Caki2 (cell line): ENCODE measurements around the gene NR5A1. TPM values are rescaled to one million over a fixed set of nuclear protein-coding genes. Genes with fewer than 3 reads are reported as not detected.
A peak's percentile ranks its signal among the peaks of the same experiment; 100 is the strongest.

ENCODE experiments used
- DNase-seq: peaks from one replicate; pipeline ENCODE4 v3.0.0-alpha.2; 2015; ENCODE audit warnings: low read depth
- in situ Hi-C: cut with HindIII; loops from 2 replicates; pipeline ENCODE4 v1.10.0; 2016; ENCODE audit warnings: low sequenced_read_pairs, low pct_unique_long_range_greater_than_20kb, mixed read lengths
- total RNA-seq: library from RNA; depleted of rRNA; stranded (reverse); fragments of >200 nt; shearing (Covaris generic); gene quantifications from 2 replicates; pipeline ENCODE4 v1.2.3, GENCODE V29; 2014; ENCODE audit warnings: low replicate concordance

The NR5A1 gene
- total RNA-seq, 1 experiment from 2014 or later = not detected

DNA sequence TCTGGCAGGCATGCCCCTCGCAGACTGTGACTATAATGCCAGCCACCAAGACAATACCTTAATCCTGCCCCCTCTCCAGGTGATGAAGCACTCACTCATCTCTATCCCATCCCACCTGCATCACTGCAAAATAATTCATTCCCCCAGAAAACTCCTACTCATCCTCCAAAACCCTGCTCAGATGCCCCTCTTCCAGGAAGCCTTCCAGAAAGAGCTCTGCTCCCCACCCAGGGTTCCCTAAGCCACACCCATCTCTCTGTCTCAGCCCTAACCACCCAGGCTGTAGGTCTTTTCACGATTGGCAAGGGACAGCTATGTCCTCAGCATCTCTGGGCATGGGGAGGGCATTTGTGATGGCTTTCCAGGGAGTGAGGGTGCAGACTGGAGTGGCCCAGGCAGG is 17.2 kb downstream of the NR5A1 start:
- no peak for DNase-seq
- in situ Hi-C loops = no loop called here

DNA sequence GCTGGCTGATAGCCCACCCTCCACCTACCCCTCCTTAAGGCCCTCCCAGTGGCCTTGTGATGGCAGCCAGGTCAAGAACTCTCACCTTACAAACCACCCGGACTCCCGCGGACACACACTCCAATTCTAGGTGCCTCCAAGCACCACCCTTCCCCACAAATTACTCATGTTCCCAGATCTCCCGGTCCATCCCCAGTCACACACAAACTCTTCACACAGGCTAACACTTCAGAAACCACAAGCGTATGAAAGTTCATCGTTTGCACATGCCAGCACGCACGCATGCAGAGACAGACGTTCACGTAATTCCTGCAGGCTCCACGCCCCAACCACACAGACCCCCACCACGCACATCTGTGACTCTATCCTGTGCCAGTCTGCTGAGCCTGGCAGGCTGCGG is 18.0 kb downstream of the NR5A1 start:
- DNase-seq = no peak
- in situ Hi-C loops = no loop called here

DNA sequence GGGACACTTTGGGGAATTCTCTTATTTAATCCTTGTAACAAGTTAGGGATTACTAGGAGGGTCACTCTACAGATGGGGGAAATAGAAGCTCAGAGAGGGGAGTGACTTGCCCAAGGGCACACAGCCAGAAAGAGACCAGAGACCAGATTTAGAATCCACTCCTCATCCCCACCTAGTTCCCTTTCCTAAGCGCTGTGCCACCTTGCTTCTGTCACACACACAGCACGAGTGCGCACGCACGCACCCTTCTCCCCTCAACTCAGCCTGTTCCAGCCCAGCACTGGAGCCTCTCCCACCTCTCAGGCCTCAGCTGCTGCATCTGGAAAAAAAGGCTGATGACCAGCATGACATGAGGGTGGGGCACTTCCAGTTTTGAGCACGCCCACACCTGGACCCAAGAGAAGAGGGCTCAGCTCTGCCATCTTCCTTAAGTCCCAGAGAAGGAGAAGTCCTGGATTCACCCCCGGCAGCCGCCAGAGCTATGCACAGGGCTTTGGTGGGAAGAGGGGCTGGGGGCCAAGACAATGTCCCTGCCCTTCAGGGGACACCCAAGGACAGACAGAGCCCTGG is 18.5 kb downstream of the NR5A1 start:
- no peak for DNase-seq
- in situ Hi-C loops = no loop called here

DNA sequence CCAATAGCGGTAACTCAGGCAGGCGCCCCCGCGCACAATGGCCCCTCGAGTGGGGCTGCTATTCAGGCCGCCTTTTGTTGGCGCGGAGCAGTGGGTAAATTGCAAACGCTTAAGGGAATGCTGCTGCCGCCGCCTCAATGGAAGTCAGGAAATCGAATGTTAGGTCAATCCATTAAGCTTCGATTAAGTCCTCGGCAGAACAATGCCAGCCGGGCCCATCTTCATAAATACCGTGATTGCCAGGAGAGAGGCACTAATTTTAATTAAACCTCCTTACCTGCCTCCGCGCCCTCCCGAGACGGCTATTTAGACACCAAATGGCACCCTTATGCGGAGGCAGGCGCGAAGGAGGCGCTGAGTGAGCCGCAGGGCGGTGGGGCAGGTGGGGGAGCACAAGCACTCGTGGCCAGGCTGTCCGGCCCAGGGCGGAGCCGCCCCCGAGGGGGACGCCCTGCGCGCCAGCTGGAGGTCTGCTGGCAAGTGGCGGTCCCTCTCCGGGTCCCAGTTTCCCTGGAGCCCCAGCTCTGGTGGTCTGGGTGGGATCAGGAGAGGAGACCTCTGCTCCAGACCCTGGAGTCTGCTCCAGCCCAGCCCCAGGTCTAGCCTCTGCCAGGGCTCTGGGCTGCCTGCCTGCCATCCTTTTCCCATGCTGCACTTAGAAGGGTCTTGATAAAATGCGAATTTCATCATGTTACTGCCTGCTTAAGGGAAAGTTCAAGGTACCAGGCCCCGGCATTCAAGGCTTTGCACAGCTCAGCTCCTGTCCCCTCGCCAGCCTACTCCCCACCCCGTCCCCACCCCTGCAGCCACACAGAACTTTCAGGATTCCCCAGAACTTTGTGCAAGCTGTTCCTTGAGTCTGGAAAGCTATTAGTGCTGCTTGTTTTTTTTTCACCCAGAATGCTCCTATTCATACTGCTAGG is 19.7 kb downstream of the NR5A1 start:
- no peak for DNase-seq
- in situ Hi-C loops = no loop called here

DNA sequence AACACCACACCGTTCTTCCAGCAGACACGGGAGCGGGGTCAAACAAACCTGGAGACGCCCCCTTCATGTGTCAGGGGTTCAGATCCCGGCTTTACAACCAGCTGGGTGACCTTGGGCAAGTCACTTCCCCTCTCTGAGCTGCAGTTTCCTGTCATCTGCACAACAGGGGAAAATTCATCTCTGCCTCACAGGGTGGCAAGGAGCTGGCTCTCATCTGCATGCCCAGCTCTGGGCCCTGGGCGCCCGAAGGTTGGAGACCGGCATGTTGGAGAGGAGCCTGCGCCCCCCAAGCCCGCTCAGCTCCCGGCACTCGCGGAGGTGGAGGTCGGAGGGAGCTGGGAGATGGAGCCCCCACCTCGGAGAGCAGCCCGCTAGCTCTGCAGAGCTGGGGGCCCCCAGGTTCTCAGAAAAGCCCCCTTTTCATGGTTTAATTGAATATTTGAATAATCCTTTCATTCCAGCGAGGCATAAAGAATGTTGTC is 20.4 kb downstream of the NR5A1 start:
- in situ Hi-C loops = no loop called here
- DNase-seq = no peak

DNA sequence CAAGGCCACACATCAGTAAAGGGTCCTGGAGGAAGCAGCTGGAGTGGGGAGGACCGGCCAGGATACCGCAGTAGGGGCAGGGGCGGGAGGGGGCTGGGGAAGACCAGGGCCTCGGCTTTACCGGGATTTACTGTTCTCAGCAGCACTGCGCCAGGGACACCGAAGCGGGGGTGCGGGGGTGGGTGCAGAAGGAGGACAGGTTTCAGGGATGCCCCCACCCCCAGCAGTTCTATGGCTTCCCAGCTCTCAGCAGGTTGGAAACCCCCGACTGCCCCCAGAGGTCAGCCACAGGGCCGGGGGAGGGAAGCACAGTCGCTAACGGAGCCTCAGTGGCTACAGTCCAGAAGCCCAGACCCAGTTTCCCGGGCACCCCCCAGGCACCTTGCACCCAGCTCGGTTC is 21.3 kb downstream of the NR5A1 start:
- no peak for DNase-seq
- in situ Hi-C loops = no loop called here

DNA sequence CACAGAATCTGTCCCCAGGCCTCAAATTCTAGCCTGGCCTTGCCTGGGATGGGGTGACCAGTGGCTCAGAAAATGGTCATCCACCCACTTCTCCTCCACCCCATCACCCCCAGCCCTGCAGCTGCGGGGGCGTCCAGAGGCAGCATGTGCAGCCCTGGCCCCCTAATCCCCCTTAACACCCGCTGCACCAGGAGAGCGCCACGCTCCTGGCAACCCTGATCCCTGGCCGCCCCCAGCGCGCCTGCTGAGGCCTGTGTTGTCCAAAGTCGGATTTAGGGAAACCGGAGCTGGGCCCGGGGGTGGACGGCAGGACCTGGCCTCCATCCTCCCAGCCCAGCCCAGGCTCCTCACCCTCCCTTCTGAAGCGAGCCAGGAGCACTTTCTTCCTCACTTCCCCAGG is 22.0 kb downstream of the NR5A1 start:
- in situ Hi-C loops = no loop called here
- DNase-seq = no peak

DNA sequence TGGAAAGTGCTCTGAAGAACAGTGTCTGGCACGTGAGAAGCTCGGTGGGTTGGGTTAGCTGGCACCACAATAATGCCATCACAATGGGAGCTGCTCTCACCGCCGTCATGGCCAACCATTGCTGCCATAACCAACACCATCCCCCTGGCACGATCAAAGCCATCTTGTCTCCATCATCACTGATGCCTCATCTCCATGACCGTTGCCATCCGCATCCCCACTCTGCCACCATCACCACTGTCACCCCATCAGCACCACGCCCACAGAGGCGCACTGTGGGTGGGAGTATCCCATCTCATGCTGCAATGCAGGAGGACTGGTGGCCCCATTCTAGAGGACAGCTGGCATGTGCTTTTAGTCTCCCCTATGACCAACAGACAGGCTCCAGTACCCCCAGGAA is 23.7 kb downstream of the NR5A1 start:
- DNase-seq = no peak
- in situ Hi-C loops = no loop called here

DNA sequence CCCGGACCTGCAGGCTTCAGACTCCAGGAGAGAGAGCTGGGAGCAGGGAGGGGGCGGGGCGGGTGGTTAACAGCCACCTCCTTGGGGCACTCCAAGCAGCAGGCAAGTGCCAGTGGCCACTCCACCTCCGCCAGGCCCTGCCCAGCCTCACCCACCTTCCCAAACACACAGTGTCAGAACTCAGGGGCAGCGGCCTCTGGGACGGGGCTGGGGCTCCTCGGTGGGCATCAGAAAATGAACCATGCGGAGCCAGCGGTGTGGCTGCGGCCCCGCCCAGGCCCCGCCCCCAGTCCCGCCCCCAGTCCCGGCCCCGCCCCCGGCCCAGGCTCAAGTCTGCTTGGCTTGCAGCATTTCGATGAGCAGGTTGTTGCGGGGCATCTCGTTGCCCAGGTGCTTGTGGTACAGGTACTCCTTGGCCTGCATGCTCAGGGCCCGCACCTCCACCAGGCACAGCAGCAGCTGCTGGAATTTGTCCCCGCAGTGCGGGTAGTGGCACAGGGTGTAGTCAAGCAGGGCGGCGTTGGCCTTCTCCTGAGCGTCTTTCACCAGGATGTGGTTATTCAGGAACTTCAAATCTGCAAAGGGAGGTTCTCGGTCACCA is 24.7 kb downstream of the NR5A1 start:
- peak; percentile 9 for DNase-seq
- in situ Hi-C loops = no loop called here

DNA sequence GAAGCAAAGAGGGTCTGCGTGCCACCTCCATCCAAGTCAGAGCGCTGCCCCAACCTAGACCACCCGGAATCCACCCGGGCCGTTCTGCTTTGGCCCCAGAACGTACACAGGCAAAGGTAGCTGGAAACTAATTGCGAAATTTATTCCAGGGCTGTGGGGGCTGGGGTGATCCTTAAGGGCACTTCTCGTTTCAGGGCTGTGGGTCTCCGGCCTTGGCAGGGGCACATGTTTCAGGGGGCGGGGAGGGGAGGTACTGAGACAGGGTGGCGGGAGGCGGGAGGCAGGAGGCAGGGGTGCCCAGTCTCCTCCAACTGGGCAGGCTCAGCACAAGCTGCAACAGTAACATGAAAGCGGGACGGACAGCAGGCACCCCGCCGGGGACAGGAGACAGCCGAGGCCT is 26.1 kb downstream of the NR5A1 start:
- no peak for DNase-seq
- in situ Hi-C loops = no loop called here

DNA sequence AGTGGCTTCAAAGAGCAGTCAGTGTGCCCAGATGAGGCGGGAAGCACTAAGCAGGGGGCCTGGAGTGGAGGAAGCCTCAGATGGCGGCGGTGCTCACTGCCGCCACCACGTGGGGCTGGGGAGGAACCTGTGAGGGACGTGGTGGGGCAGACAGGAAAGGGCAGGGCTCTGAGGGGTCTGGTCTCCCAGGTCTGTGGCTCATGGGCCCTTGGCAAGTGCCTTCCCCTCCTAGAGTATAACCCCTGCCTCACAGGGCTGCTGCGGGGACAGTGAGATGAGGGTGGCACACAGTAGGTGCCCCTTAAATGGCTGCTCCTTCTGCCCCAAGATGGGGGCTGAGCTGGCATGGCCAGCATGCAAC is 26.6 kb downstream of the NR5A1 start:
- no peak for DNase-seq
- in situ Hi-C loops = no loop called here

DNA sequence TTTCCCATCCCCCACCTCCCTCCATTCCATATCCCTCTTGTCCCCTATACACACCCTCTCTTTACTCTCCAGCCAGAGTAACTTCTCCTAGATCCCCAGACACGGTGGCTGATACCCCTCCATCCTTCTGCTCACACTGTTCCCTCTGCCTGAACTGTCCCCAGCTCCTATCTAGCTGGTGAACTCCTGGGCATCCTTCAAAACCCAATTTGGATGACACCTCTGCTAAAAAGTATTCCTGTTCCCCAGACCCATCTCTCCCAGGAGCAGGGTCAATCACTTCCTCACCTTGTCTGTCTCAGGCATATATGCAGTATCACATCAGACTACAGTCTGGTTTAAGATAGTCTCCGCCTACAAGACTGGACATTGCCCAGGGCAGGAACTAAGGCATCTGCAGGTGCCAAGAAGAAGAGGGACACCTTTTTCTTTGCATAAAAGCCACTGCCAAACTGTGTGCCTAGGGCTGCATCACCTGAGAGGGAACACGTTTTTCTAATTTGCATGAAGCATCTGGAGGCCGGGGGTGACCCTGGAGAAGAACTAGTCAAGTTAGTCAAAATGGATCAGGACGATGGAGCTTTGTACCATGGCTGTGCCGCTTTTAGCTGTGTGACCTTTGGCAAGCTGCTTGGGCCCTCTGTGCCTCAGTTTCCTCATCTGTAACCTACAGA is 27.1 kb downstream of the NR5A1 start:
- DNase-seq = no peak
- in situ Hi-C loops = no loop called here

DNA sequence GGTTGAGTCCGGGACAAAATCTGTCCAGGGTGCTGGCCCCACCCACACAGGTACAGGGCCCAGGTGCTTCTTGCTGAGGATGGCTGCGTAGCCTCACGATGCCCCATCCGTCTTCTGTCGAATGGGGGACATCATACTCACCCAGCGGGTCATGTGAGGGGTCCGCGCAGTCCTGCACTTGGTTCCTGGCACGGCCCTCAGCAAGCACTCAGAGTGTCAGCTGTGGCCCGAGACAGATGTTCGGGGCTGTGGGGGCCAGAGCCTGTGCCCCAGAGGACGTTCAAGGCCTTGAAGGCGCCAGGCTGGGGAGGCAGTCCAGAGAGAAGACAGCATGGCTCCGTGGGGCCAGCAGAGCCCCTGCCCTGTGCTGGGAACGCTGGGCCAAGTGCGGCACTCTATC is 27.8 kb downstream of the NR5A1 start:
- no peak for DNase-seq
- in situ Hi-C loops = no loop called here

DNA sequence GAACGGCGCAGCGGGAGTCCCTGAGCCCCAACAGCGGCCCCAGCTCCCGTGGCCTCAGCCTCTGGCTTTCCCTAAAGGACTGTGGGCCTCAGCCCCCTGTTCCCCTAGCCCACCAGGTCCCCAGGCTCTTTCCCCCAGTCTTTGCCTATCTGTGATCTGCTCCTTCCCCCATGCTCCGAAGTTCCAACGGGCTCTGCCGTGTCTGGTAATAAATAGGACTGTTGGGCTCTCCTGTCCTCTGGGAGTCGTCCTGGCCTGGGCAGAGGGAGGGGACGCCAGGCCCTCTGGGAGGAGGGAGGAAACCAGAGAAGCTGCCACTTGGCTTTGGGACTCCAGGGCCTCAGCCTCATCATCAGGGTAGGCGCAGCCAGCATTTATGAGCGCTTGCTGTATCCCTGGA is 28.8 kb downstream of the NR5A1 start:
- DNase-seq = no peak
- in situ Hi-C loops = no loop called here

DNA sequence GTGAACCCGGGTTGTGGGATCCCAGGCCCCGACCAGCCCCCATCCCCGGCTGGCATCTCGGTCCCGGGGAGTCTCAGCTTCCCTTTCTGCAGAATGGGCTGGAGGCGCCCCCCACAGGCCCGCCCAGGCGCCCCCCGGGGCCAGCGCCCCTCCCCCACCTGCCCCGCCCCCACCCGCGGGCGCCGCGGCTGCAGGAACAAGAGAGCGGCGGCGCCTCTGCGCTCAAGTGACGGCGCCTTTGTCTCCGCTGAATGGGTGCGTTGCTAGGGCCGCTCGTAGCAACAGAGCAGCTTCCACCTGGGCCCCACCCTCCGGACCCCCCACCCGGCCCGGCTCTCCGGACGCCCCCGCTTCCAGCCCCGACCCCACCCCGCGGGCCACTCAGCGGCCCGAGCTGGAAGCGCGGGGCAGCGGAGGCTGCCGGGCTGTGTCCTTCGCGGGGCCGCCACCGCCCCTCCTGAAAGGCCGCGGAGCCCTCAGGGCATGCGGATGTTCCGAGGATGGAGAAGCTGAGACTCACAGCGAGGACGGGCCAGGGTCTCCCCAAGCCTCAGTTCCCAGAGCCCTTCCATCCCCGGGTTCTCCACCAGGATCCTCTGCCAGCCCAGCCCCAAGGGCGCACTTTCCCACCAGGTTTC is 29.4 kb downstream of the NR5A1 start:
- DNase-seq = no peak
- in situ Hi-C loops = no loop called here

DNA sequence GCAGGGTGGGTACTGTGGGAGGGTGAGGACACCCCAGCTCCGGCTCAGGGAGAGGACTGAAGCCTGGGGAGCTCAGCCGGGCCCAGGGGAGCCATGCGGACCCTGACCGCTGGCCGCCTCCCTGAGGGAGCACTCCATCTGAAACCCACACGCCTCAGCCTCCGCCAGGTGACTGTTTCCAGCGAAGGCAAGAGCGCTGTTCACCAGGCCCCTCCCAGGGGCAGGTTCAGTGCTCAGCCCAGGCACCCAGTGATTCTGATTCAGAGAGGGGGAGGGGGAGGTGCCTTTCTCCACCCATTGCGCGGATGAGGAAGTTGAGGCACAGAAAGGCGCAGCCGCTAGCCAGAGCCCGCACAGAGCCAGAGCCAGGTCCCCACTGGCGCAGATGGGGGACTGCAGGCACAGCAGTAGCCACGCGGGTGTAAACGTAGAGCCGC is 30.0 kb downstream of the NR5A1 start:
- DNase-seq = no peak
- in situ Hi-C loops = no loop called here

DNA sequence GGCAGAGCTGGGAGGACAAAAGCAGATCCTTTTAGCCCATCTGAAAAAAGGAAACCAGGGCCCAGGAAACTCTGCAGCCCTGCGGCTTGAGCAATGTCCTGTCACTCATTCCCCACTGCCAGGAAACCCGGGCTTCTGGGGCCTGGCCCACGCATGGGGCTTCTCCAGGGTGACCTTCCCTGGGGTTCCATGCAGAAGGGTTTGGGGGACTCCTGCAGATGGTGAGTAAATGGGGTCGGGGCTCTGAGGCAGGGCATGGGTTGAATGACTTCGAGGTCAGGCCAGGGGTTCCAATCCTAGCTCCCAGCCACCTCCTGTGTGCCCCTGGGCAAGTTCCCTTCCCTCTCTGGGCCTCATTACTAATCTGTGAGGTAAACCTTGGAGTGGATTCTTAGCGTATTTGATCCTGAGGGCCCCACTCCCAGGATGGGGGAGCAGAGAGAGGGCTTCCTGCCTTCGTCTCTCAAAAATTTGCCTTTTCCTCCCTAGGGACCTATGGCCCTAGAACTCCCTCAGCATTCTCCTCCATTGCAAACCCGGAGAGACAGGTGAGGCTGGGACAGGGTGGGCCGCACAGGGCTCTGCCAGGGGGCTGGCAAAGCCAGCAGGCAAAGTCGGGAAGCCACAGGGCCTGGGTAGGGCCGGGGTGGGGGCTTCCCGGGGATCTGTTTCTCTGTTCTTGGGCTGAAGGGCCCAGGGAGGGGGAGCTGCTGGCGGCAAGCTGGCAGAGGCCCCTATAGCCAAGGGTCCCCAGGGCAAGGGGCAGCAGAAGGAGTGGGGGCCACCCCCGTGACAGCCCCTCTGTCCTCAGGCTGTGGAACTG is 31.1 kb downstream of the NR5A1 start:
- no peak for DNase-seq
- in situ Hi-C loops = no loop called here
